Naive B cell (primary cell): ENCODE measurements around the gene NUP107. TPM values are rescaled to one million over a fixed set of nuclear protein-coding genes. Genes with fewer than 3 reads are reported as not detected.

ENCODE experiments used
- ATAC-seq, 2 donors: fragments of 150-1000 bp; cut with Tn5 transposase; 2 replicates each; pipeline ENCODE4 v1.10.0; 2021; ENCODE audit warnings: low read depth in 2 of 2, mild to moderate bottlenecking in 2 of 2, moderate library complexity in 2 of 2
- DNase-seq: peaks from one replicate; pipeline ENCODE4 v3.0.0; 2022
- H3K27ac Mint-ChIP-seq, 6 donors: one replicate each; pipeline ENCODE4 v1.8.0; 2020 to 2022; ENCODE audit warnings: mild to moderate bottlenecking in 6 of 6, mixed read lengths in 6 of 6, moderate library complexity in 5 of 6, inconsistent platforms in 2 of 6
- H3K27me3 Mint-ChIP-seq, 3 donors: one replicate each; pipeline ENCODE4 v1.8.0; 2021 to 2022; ENCODE audit warnings: mixed read lengths in 3 of 3, mild to moderate bottlenecking in 1 of 3
- H3K36me3 Mint-ChIP-seq, 2 donors: one replicate each; pipeline ENCODE4 v1.8.0; 2020 to 2022; ENCODE audit warnings: mixed read lengths in 2 of 2, inconsistent platforms in 1 of 2, mild to moderate bottlenecking in 1 of 2
- H3K4me1 Mint-ChIP-seq, 3 donors: one replicate each; pipeline ENCODE4 v1.8.0; 2020 to 2022; ENCODE audit warnings: mixed read lengths in 3 of 3, inconsistent platforms in 1 of 3, mild to moderate bottlenecking in 1 of 3, moderate library complexity in 1 of 3
- H3K4me3 Mint-ChIP-seq, 8 donors: one replicate each; pipeline ENCODE4 v1.8.0; 2020 to 2022; ENCODE audit warnings: mild to moderate bottlenecking in 8 of 8, mixed read lengths in 8 of 8, moderate library complexity in 8 of 8, inconsistent platforms in 2 of 8
- H3K9me3 Mint-ChIP-seq, 7 donors: one replicate each; pipeline ENCODE4 v1.8.0; 2020 to 2022; ENCODE audit warnings: mixed read lengths in 7 of 7, mild to moderate bottlenecking in 5 of 7, inconsistent platforms in 2 of 7, moderate library complexity in 1 of 7
- polyA plus RNA-seq, 6 donors: library from polyadenylated mRNA; unstranded; fragments of 300-500 nt; fragmentation: Illumina TruSeq; gene quantifications; one replicate each; pipeline ENCODE4 v1.2.3, GENCODE V29; 2021; ENCODE audit warnings: low read depth in 6 of 6

The NUP107 gene
- polyA plus RNA-seq, 6 donors from 2014 or later, result 21.5 to 42.2 (median 34.6) TPM

- Mint-ChIP-seq H3K27ac (no peak overlapping the region), H3K27me3 (no peaks in the 10 kb centered on the region), H3K36me3 (peaks cover 0 to 8% of the 10 kb centered on the region in 2 donors), H3K9me3 (no peaks in the 10 kb centered on the region), H3K4me1 (peaks cover 11 to 37% (median 28%) of the 10 kb centered on the region in 3 donors), H3K4me3 (no peak overlapping the region)
- DNase-seq (no peak), ATAC-seq (no peak)
Observed at GRCh38 chr12:68768431-68768939, 81.7 kb downstream of the NUP107 start.

- Mint-ChIP-seq H3K36me3 (peaks cover 0 to 4% of the 10 kb centered on the region in 2 donors), H3K4me3 (no peak overlapping the region), H3K4me1 (peaks cover 17 to 48% (median 28%) of the 10 kb centered on the region in 3 donors), H3K27me3 (no peaks in the 10 kb centered on the region), H3K27ac (peak overlapping the region in 5 of 6 donors; percentile 17 to 91 (median 27)), H3K9me3 (no peaks in the 10 kb centered on the region)
- no peak for DNase-seq
- ATAC-seq, result no peak
Observed at GRCh38 chr12:68769941-68770340, 83.2 kb downstream of the NUP107 start.

GRCh38 chr12:68771223-68771925 is 84.6 kb downstream of the NUP107 start:
- Mint-ChIP-seq H3K27ac (peak overlapping the region; percentile 27 to 91 (median 70)), H3K36me3 (peaks cover 0 to 4% of the 10 kb centered on the region in 2 donors), H3K9me3 (no peaks in the 10 kb centered on the region), H3K4me3 (peak overlapping the region in 1 of 8 donors; percentile 56), H3K27me3 (no peaks in the 10 kb centered on the region), H3K4me1 (peaks cover 17 to 51% (median 28%) of the 10 kb centered on the region in 3 donors)
- ATAC-seq (no peak), DNase-seq (no peak)

GRCh38 chr12:68772714-68773113 is 85.9 kb downstream of the NUP107 start:
- Mint-ChIP-seq H3K4me3 (peak overlapping the region in 7 of 8 donors; percentile 52 to 80 (median 75)), H3K36me3 (no peaks in the 10 kb centered on the region), H3K4me1 (peaks cover 17 to 55% (median 28%) of the 10 kb centered on the region in 3 donors), H3K9me3 (no peaks in the 10 kb centered on the region), H3K27ac (peak overlapping the region; percentile 61 to 96 (median 80)), H3K27me3 (no peaks in the 10 kb centered on the region)
- DNase-seq (peak; percentile 29), ATAC-seq (peak; percentile 78 to 79)

- Mint-ChIP-seq H3K36me3 (no peaks in the 10 kb centered on the region), H3K4me1 (peaks cover 17 to 55% (median 28%) of the 10 kb centered on the region in 3 donors), H3K27ac (peak overlapping the region; percentile 61 to 96 (median 80)), H3K9me3 (no peaks in the 10 kb centered on the region), H3K27me3 (no peaks in the 10 kb centered on the region), H3K4me3 (peak overlapping the region in 6 of 8 donors; percentile 64 to 80 (median 73))
- ATAC-seq (no peak), DNase-seq (no peak)
Observed at GRCh38 chr12:68773582-68773981, 86.8 kb downstream of the NUP107 start.

GRCh38 chr12:68775121-68775630 is 88.4 kb downstream of the NUP107 start:
- no peaks in the 10 kb centered on the region for H3K27me3 Mint-ChIP-seq

GRCh38 chr12:68776976-68777610 is 90.3 kb downstream of the NUP107 start:
- Mint-ChIP-seq H3K4me3 (no peak overlapping the region), H3K27me3 (no peaks in the 10 kb centered on the region), H3K9me3 (no peaks in the 10 kb centered on the region), H3K27ac (peak overlapping the region in 1 of 6 donors; percentile 82), H3K36me3 (no peaks in the 10 kb centered on the region), H3K4me1 (peaks cover 15 to 35% (median 17%) of the 10 kb centered on the region in 3 donors)
- no peak for DNase-seq
- no peak for ATAC-seq

More at GRCh38 chr12:68775121-68775630, 88.4 kb downstream of the NUP107 start:
- H3K27ac Mint-ChIP-seq, result peak overlapping the region in 2 of 6 donors; percentile 6 to 42
- H3K4me1 Mint-ChIP-seq, result peaks cover 17 to 51% (median 26%) of the 10 kb centered on the region in 3 donors
- DNase-seq (no peak), ATAC-seq (no peak)
- H3K36me3 Mint-ChIP-seq, result no peaks in the 10 kb centered on the region
- H3K4me3 Mint-ChIP-seq, result no peak overlapping the region
- H3K9me3 Mint-ChIP-seq, result no peaks in the 10 kb centered on the region

GRCh38 chr12:68779280-68779679 is 92.5 kb downstream of the NUP107 start:
- Mint-ChIP-seq H3K4me3 (no peak overlapping the region), H3K27ac (peak overlapping the region in 2 of 6 donors; percentile 79 to 84), H3K4me1 (peaks cover 0 to 13% (median 3%) of the 10 kb centered on the region in 3 donors), H3K9me3 (no peaks in the 10 kb centered on the region), H3K27me3 (no peaks in the 10 kb centered on the region), H3K36me3 (no peaks in the 10 kb centered on the region)
- DNase-seq (no peak), ATAC-seq (no peak)

- DNase-seq, result no peak
- Mint-ChIP-seq H3K36me3 (no peaks in the 10 kb centered on the region), H3K4me3 (no peak overlapping the region), H3K4me1 (peaks cover 0 to 6% (median 3%) of the 10 kb centered on the region in 3 donors), H3K9me3 (no peaks in the 10 kb centered on the region), H3K27me3 (no peaks in the 10 kb centered on the region), H3K27ac (peak overlapping the region in 1 of 6 donors; percentile 26)
- no peak for ATAC-seq
Observed at GRCh38 chr12:68780731-68781130, 94.0 kb downstream of the NUP107 start.

- Mint-ChIP-seq H3K9me3 (no peaks in the 10 kb centered on the region), H3K27ac (peak overlapping the region in 1 of 6 donors; percentile 60), H3K36me3 (no peaks in the 10 kb centered on the region), H3K27me3 (no peaks in the 10 kb centered on the region), H3K4me3 (no peak overlapping the region), H3K4me1 (peaks cover 0 to 4% (median 3%) of the 10 kb centered on the region in 3 donors)
- no peak for DNase-seq
- ATAC-seq, result no peak
Observed at GRCh38 chr12:68781728-68782127, 95.0 kb downstream of the NUP107 start.

GRCh38 chr12:68784015-68784414 is 97.2 kb downstream of the NUP107 start:
- Mint-ChIP-seq H3K9me3 (no peaks in the 10 kb centered on the region), H3K27ac (peak overlapping the region in 3 of 6 donors; percentile 40 to 63 (median 53)), H3K27me3 (no peaks in the 10 kb centered on the region), H3K36me3 (no peaks in the 10 kb centered on the region), H3K4me3 (no peak overlapping the region), H3K4me1 (peaks cover 9 to 18% (median 10%) of the 10 kb centered on the region in 3 donors)
- DNase-seq, result no peak
- no peak for ATAC-seq

GRCh38 chr12:68785358-68785757 is 98.6 kb downstream of the NUP107 start:
- DNase-seq (no peak), ATAC-seq (no peak)
- no peak overlapping the region for H3K4me3 Mint-ChIP-seq
- H3K27ac Mint-ChIP-seq, result no peak overlapping the region
- no peaks in the 10 kb centered on the region for H3K9me3 Mint-ChIP-seq
- H3K27me3 Mint-ChIP-seq, result no peaks in the 10 kb centered on the region
- peaks cover 6 to 24% (median 14%) of the 10 kb centered on the region in 3 donors for H3K4me1 Mint-ChIP-seq
- H3K36me3 Mint-ChIP-seq, result no peaks in the 10 kb centered on the region

- no peaks in the 10 kb centered on the region for H3K9me3 Mint-ChIP-seq
- no peak for DNase-seq
- H3K27me3 Mint-ChIP-seq, result no peaks in the 10 kb centered on the region
- H3K36me3 Mint-ChIP-seq, result no peaks in the 10 kb centered on the region
- H3K27ac Mint-ChIP-seq, result peak overlapping the region in 2 of 6 donors; percentile 28
- no peak overlapping the region for H3K4me3 Mint-ChIP-seq
- no peak for ATAC-seq
- peaks cover 6 to 24% (median 14%) of the 10 kb centered on the region in 3 donors for H3K4me1 Mint-ChIP-seq
Observed at GRCh38 chr12:68785823-68786222, 99.0 kb downstream of the NUP107 start.
